Measurements from ENCODE around the gene NCEH1. TPM values are rescaled to one million over a fixed set of nuclear protein-coding genes. Genes with fewer than 3 reads are reported as not detected.

The NCEH1 gene
- polyA plus RNA-seq, 3 donors: 8.6 to 23.9 (median 20.7) TPM

DNA sequence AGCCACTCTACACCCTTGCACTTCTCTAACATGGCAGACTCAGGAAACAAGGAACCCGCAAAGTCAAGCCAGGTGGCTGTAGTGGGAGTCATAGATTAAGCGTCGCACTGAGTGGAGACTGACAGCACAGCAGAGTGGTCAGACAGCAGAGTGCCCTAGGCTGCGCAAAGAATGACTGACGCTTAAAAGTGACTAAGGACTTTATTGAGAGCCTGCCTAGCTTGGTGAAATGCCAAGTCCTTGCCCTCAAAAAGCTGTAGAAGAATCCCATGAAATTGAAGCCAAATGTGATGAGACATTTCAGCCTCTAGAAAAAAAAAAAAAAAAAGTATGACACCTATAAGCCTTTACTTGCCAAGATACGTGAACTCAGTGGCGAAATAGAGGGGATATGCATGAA is 30.2 kb downstream of the NCEH1 start:
- intact Hi-C loops (cut with micrococcal nuclease): no loop called here
- H3K36me3 ChIP-seq (replicated peaks in 1 of 2; ENCODE audit: control insufficient read depth in 1 of 2, insufficient read depth in 2 of 2, low read length in 2 of 2): peaks cover 0 to 5% of the 10 kb centered on the region in 2 donors
- H3K27ac Mint-ChIP-seq: peak overlapping the region in 5 of 7 donors; percentile 34 to 72 (median 63)
- H3K79me2 ChIP-seq (ENCODE audit: insufficient read depth, low read length): peaks cover 62% of the 10 kb centered on the region
- H3K27ac ChIP-seq (ENCODE audit: low read depth in 1 of 2, low read length in 2 of 2): no peak overlapping the region
- peaks cover 0 to 2% (median 0%) of the 10 kb centered on the region in 7 donors for H3K9me3 Mint-ChIP-seq
- no peaks in the 10 kb centered on the region for H3K9me3 ChIP-seq (replicated peaks in 1 of 2; ENCODE audit: control insufficient read depth in 1 of 2, insufficient read depth in 1 of 2, low read length in 2 of 2)
- H3K9ac ChIP-seq (ENCODE audit: insufficient read depth, low read length, poor library complexity, severe bottlenecking): no peak overlapping the region
- peaks cover 25% of the 10 kb centered on the region for H3K4me1 Mint-ChIP-seq
- no peaks in the 10 kb centered on the region for H3K27me3 ChIP-seq (ENCODE audit: control insufficient read depth in 2 of 2, insufficient read depth in 2 of 2, low read length in 2 of 2)
- H3K4me3 ChIP-seq (replicated peaks in 1 of 3; ENCODE audit: low read depth in 2 of 3, low read length in 3 of 3): no peak overlapping the region
- peaks cover 23 to 27% of the 10 kb centered on the region in 2 donors for H3K4me1 ChIP-seq (ENCODE audit: control insufficient read depth in 1 of 2, insufficient read depth in 2 of 2, low read length in 2 of 2)
- H3K36me3 Mint-ChIP-seq: peaks cover 12 to 15% of the 10 kb centered on the region in 2 donors
- TF ChIP-seq, protein P1, sequence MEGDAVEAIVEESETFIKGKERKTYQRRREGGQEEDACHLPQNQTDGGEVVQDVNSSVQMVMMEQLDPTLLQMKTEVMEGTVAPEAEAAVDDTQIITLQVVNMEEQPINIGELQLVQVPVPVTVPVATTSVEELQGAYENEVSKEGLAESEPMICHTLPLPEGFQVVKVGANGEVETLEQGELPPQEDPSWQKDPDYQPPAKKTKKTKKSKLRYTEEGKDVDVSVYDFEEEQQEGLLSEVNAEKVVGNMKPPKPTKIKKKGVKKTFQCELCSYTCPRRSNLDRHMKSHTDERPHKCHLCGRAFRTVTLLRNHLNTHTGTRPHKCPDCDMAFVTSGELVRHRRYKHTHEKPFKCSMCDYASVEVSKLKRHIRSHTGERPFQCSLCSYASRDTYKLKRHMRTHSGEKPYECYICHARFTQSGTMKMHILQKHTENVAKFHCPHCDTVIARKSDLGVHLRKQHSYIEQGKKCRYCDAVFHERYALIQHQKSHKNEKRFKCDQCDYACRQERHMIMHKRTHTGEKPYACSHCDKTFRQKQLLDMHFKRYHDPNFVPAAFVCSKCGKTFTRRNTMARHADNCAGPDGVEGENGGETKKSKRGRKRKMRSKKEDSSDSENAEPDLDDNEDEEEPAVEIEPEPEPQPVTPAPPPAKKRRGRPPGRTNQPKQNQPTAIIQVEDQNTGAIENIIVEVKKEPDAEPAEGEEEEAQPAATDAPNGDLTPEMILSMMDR (IDR thresholded peaks at IDR 0.05): no peak
- H3K4me3 Mint-ChIP-seq: no peak overlapping the region
- no peak overlapping the region for H2AFZ ChIP-seq (ENCODE audit: insufficient read depth, low read depth, low read length, poor library complexity, severe bottlenecking)
- peaks cover 24% of the 10 kb centered on the region for H4K20me1 ChIP-seq (ENCODE audit: insufficient read depth, low read length)
- no peak for DNase-seq
- H3K4me2 ChIP-seq (replicated peaks; ENCODE audit: extremely low read depth, low read length, poor library complexity, severe bottlenecking): no peak overlapping the region
- WGBS (ENCODE audit: insufficient coverage): 92% methylated on average over 5 of the region's 7 CpGs
- H3K27me3 Mint-ChIP-seq (ENCODE audit: low read depth in 3 of 3): peaks cover 0 to 2% (median 0%) of the 10 kb centered on the region in 3 donors

DNA sequence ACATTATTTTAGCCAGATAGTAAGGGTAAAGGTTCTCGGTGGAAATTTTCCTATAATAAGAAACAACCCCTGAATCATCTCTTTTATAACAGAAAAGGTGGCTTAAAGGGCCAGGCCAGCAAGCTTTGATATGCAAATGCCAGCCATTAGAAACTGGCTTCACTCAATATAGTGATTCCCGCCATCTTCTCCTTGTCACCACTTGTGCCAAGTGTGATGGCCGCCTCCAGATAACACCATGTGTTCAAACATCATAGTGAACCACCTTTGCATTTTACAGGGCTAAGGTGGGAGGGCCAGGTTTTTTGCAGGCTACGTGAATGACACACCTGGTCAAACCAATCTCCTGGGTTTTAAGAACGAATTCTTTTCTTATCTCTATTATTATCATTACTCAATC is 31.3 kb downstream of the NCEH1 start:
- no peaks in the 10 kb centered on the region for H3K9me3 ChIP-seq (replicated peaks in 1 of 2; ENCODE audit: control insufficient read depth in 1 of 2, insufficient read depth in 1 of 2, low read length in 2 of 2)
- H3K4me2 ChIP-seq (replicated peaks; ENCODE audit: extremely low read depth, low read length, poor library complexity, severe bottlenecking): no peak overlapping the region
- peaks cover 69% of the 10 kb centered on the region for H3K79me2 ChIP-seq (ENCODE audit: insufficient read depth, low read length)
- intact Hi-C loops (cut with micrococcal nuclease): loop anchor here (5.0 kb wide), 2 partner anchors 33 to 73 kb away; partner anchors contain the start of genes ECT2 (in 1 of the 2) and NCEH1 (in 1 of the 2)
- TF ChIP-seq, protein P1 (IDR thresholded peaks at IDR 0.05): no peak
- no peak overlapping the region for H3K27ac ChIP-seq (ENCODE audit: low read depth in 1 of 2, low read length in 2 of 2)
- H3K36me3 ChIP-seq (replicated peaks in 1 of 2; ENCODE audit: control insufficient read depth in 1 of 2, insufficient read depth in 2 of 2, low read length in 2 of 2): peaks cover 0 to 5% of the 10 kb centered on the region in 2 donors
- H3K27me3 ChIP-seq (ENCODE audit: control insufficient read depth in 2 of 2, insufficient read depth in 2 of 2, low read length in 2 of 2): no peaks in the 10 kb centered on the region
- peaks cover 29 to 35% of the 10 kb centered on the region in 2 donors for H3K4me1 ChIP-seq (ENCODE audit: control insufficient read depth in 1 of 2, insufficient read depth in 2 of 2, low read length in 2 of 2)
- H3K9ac ChIP-seq (ENCODE audit: insufficient read depth, low read length, poor library complexity, severe bottlenecking): no peak overlapping the region
- Mint-ChIP-seq H3K9me3 (peaks cover 0 to 2% (median 0%) of the 10 kb centered on the region in 7 donors), H3K27ac (no peak overlapping the region), H3K4me3 (no peak overlapping the region), H3K36me3 (peaks cover 12% of the 10 kb centered on the region in 2 donors), H3K4me1 (peaks cover 26% of the 10 kb centered on the region), H3K27me3 (ENCODE audit: low read depth in 3 of 3) (peaks cover 0 to 2% (median 0%) of the 10 kb centered on the region in 3 donors)
- no peak for DNase-seq
- H4K20me1 ChIP-seq (ENCODE audit: insufficient read depth, low read length): peaks cover 15% of the 10 kb centered on the region
- H3K4me3 ChIP-seq (replicated peaks in 1 of 3; ENCODE audit: low read depth in 2 of 3, low read length in 3 of 3): no peak overlapping the region
- no peak overlapping the region for H2AFZ ChIP-seq (ENCODE audit: insufficient read depth, low read depth, low read length, poor library complexity, severe bottlenecking)
- WGBS (ENCODE audit: insufficient coverage): 100% methylated on average over 3 of the region's 5 CpGs

Data from CD14-positive monocyte (primary cell).